Heart left ventricle (tissue), 16 donors: ENCODE results near the gene KXD1. TPM values are rescaled to one million over a fixed set of nuclear protein-coding genes. Genes with fewer than 3 reads are reported as not detected.
A peak's percentile ranks its signal among the peaks of the same experiment; 100 is the strongest.

ENCODE experiments used
- ATAC-seq, 4 donors: fragments of 200-7000 bp; cut with Tn5 transposase; one replicate each; pipeline ENCODE4 v1.9.1; 2020 to 2022; ENCODE audit warnings: moderate library complexity in 4 of 4, mild to moderate bottlenecking in 3 of 4, moderate number of reproducible peaks in 1 of 4
- DNase-seq, 5 donors: peaks; one replicate each; pipeline ENCODE4 v3.0.0-alpha.2; 2020
- H3K27ac ChIP-seq, 12 donors: fragments of 200-600 bp; sonication (generic) in 4 of 12; one replicate each; pipeline versions ENCODE4 v1.5.0 to v1.8.0; 2016 to 2022; ENCODE audit warnings: mild to moderate bottlenecking in 2 of 12
- H3K27me3 ChIP-seq, 9 donors: fragments of 200-600 bp; sonication (generic) in 2 of 9; one replicate each; pipeline versions ENCODE4 v1.5.1 to v1.8.0; 2016 to 2022; ENCODE audit warnings: mild to moderate bottlenecking in 3 of 9
- H3K36me3 ChIP-seq, 9 donors: fragments of 200-600 bp; sonication (generic) in 2 of 9; one replicate each; pipeline versions ENCODE4 v1.5.0 to v1.8.0; 2018 to 2022; ENCODE audit warnings: mild to moderate bottlenecking in 2 of 9
- H3K4me1 ChIP-seq, 12 donors: fragments of 200-600 bp; sonication (generic) in 4 of 12; one replicate each; pipeline versions ENCODE4 v1.5.0 to v1.8.0; 2016 to 2022; ENCODE audit warnings: mild to moderate bottlenecking in 3 of 12
- H3K4me3 ChIP-seq, 12 donors: fragments of 200-600 bp; sonication (generic) in 4 of 12; one replicate each; pipeline versions ENCODE4 v1.5.0 to v1.8.0; 2017 to 2022; ENCODE audit warnings: mild to moderate bottlenecking in 9 of 12, moderate library complexity in 4 of 12
- H3K9me3 ChIP-seq, 12 donors: fragments of 200-600 bp; sonication (generic) in 4 of 12; one replicate each; pipeline versions ENCODE4 v1.5.0 to v1.8.0; 2016 to 2022; ENCODE audit warnings: mild to moderate bottlenecking in 1 of 12
- POLR2A ChIP-seq, 2 donors: fragments of 450-650 bp; IDR thresholded peaks; one replicate each; pipeline ENCODE4 v1.6.1; 2017; ENCODE audit warnings: antibody characterized with exemption in 2 of 2, mild to moderate bottlenecking in 2 of 2, moderate library complexity in 2 of 2
- WGBS, 4 donors: extraction: QIAGEN DNeasy Blood & Tissue Kit in 2 of 4; methylation state at CpG; one replicate each; pipeline versions ENCODE4 v1.1.5 to v1.1.7; 2013 to 2018; 5-methylcytosine and 5-hydroxymethylcytosine counted together
- intact Hi-C, 10 donors: fragments of 100-400 bp; cut with DNase I; formaldehyde crosslinking; loops; one replicate each; pipeline versions ENCODE4 v1.11.1 to v1.14.2; 2022
- polyA plus RNA-seq, 2 donors: library from polyadenylated mRNA; stranded (reverse); fragments of 200-250 nt; gene quantifications; one replicate each; pipeline ENCODE4 v1.2.3, GENCODE V29; 2013
- total RNA-seq, 9 donors: library from RNA; depleted of rRNA in 2 of 9; stranded (reverse); fragments of >200 nt in 2 of 9; fragmentation: NEBNext Ultra II Directional in 3 of 9; extraction: Animal tissue kit (Norgen Biotek cat#: 25700) in 3 of 9; gene quantifications; one replicate each; pipeline versions ENCODE4 v1.1.0 to v1.2.4, GENCODE V29; 2016 to 2023
- TF ChIP-seq, protein P1 (sequence below), 12 donors: fragments of 200-600 bp; sonication (generic) in 4 of 12; IDR thresholded peaks; one replicate each; pipeline versions ENCODE4 v1.5.0 to v1.8.0; 2018 to 2022; ENCODE audit warnings: antibody characterized with exemption in 12 of 12, mild to moderate bottlenecking in 5 of 12
- donor health status: ischemic (EF 13 %, LVEDD 7.1; RV severe dilation, severe dysfunction).
- donor health status: healthy with polysubstance abuse.
- donor health status: DM: no; HTN: yes; CAD: no.
- donor health status: DM: no; HTN: no; CAD: no.
- donor health status: ischemic (EF 25% LVEDD 6.9; RV normal size, moderate dysfunction).
- donor health status: ischemic (EF 25% LVEDD 5.7; RV mildly dilated, moderate dysfunction).
- donor health status: healthy.
- donor health status: DM: yes; HTN: yes; CAD: no.
- donor health status: ischemic (EF 35%, LVEDD 5.7; RV mildly dilated, moderate dysfunction).
- donor health status: nonischemic (EF 11% LVEDD 7.7; RV severe dilation, severe dysfunction).
- donor health status: DM: yes; HTN: yes; CAD: no.
- donor health status: PGD.
- donor health status: ischemic (EF 29% LVEDD 5.4; RV normal size, mild dysfunction).
- donor health status: nonischemic (EF 23%, LVEDD 6.1; RV moderate dilation, normal function).

Gene KXD1
- total and polyA plus RNA-seq, 11 donors: 36.1 to 116 (median 46.7) TPM

GRCh38 chr19:18587561-18587960 is 29.9 kb downstream of the KXD1 start:
- DNase-seq (no peak), ATAC-seq (no peak)
- peaks cover 0 to 43% (median 17%) of the 10 kb centered on the region in 12 donors for H3K4me1 ChIP-seq
- TF ChIP-seq, protein P1, sequence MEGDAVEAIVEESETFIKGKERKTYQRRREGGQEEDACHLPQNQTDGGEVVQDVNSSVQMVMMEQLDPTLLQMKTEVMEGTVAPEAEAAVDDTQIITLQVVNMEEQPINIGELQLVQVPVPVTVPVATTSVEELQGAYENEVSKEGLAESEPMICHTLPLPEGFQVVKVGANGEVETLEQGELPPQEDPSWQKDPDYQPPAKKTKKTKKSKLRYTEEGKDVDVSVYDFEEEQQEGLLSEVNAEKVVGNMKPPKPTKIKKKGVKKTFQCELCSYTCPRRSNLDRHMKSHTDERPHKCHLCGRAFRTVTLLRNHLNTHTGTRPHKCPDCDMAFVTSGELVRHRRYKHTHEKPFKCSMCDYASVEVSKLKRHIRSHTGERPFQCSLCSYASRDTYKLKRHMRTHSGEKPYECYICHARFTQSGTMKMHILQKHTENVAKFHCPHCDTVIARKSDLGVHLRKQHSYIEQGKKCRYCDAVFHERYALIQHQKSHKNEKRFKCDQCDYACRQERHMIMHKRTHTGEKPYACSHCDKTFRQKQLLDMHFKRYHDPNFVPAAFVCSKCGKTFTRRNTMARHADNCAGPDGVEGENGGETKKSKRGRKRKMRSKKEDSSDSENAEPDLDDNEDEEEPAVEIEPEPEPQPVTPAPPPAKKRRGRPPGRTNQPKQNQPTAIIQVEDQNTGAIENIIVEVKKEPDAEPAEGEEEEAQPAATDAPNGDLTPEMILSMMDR (IDR thresholded peaks at IDR 0.05): no peak
- TF ChIP-seq POLR2A (IDR thresholded peaks at IDR 0.05): no peak
- H3K9me3 ChIP-seq: no peaks in the 10 kb centered on the region
- H3K27me3 ChIP-seq: no peaks in the 10 kb centered on the region
- 92 to 96% (median 94%) methylated on average over 12 of the region's 12 CpGs for WGBS, 4 donors
- intact Hi-C loops: loop anchor here in 6 of 10 donors (5.0 to 10.0 kb wide), 5 partner anchors 115 to 260 kb away; no protein-coding TSS in a partner anchor
- peak overlapping the region in 4 of 12 donors; percentile 90 to 97 (median 92) for H3K27ac ChIP-seq
- no peak overlapping the region for H3K4me3 ChIP-seq
- peaks cover 0 to 15% (median 11%) of the 10 kb centered on the region in 9 donors for H3K36me3 ChIP-seq

- intact Hi-C loops: loop anchor here in 6 of 10 donors (5.0 to 10.0 kb wide), 5 partner anchors 116 to 259 kb away; no protein-coding TSS in a partner anchor
- Histone ChIP-seq H3K4me3 (peak overlapping the region; percentile 66 to 98 (median 90)), H3K9me3 (no peaks in the 10 kb centered on the region), H3K27ac (peak overlapping the region; percentile 75 to 97 (median 92)), H3K27me3 (no peaks in the 10 kb centered on the region), H3K4me1 (peaks cover 0 to 43% (median 17%) of the 10 kb centered on the region in 12 donors), H3K36me3 (peaks cover 0 to 15% (median 11%) of the 10 kb centered on the region in 9 donors)
- DNase-seq (no peak), ATAC-seq (no peak)
- 29 to 47% (median 35%) methylated on average over 8 to 16 of the region's 16 CpGs for WGBS, 4 donors
- TF ChIP-seq POLR2A (IDR thresholded peaks at IDR 0.05): no peak
These were observed 30.4 kb downstream of the KXD1 start for GRCh38 chr19:18587962-18588610.

GRCh38 chr19:18588611-18589379 is 31.1 kb downstream of the KXD1 start, which contains the start of gene REX1BD:
Gene REX1BD (plus strand): TSS chr19:18588798. CDS start chr19:18588802, 4 bp downstream.
- intact Hi-C loops: loop anchor here in 6 of 10 donors (5.0 to 10.0 kb wide), 5 partner anchors 116 to 259 kb away; no protein-coding TSS in a partner anchor
- peak within 1 kb of the TSS; percentile 75 to 97 (median 92) for H3K27ac ChIP-seq
- DNase-seq: peak; percentile 87 to 94 (median 90)

More at GRCh38 chr19:18588611-18589379, 31.1 kb downstream of the KXD1 start, which contains the start of gene REX1BD:
- no peaks in the 10 kb centered on the region for H3K27me3 ChIP-seq
- peak in 1 of 2 donors; percentile 70 for TF ChIP-seq POLR2A (IDR thresholded peaks at IDR 0.05)
- TF ChIP-seq, protein P1 (IDR thresholded peaks at IDR 0.05): peak; percentile 83 to 98 (median 92)
- peaks cover 0 to 15% (median 11%) of the 10 kb centered on the region in 9 donors for H3K36me3 ChIP-seq
- ATAC-seq: peak; percentile 83 to 94 (median 90)
- H3K4me3 ChIP-seq: peak within 1 kb of the TSS; percentile 66 to 98 (median 90)
- H3K4me1 ChIP-seq: peaks cover 0 to 47% (median 19%) of the 10 kb centered on the region in 12 donors
- 0% methylated on average over 32 to 72 of the region's 72 CpGs for WGBS, 4 donors
- no peaks in the 10 kb centered on the region for H3K9me3 ChIP-seq
